Bronchial epithelial cell (primary cell): ENCODE measurements around the gene SIN3A. TPM values are rescaled to one million over a fixed set of nuclear protein-coding genes. Genes with fewer than 3 reads are reported as not detected.

Experiments
- DNase-seq: peaks from one replicate; pipeline ENCODE4 v3.0.0-alpha.2; 2010; ENCODE audit warnings: low read depth
- FAIRE-seq: peaks from 2 replicates; lab custom pipeline; 2011; peaks lifted over from hg19 to GRCh38; lab: Jason Lieb, UNC
- H3K27me3 ChIP-seq: 2 replicates; pipeline ENCODE4 v1.5.1; 2011; ENCODE audit warnings: low read length; ENCODE audit not compliant: control insufficient read depth, insufficient read depth
- H3K36me3 ChIP-seq: 2 replicates; pipeline ENCODE4 v1.5.1; 2011; ENCODE audit warnings: low read length; ENCODE audit not compliant: control insufficient read depth, insufficient read depth
- H3K4me3 ChIP-seq: 2 replicates; pipeline ENCODE4 v1.5.1; 2011; ENCODE audit warnings: mild to moderate bottlenecking, low read depth, low read length, control low read depth
- CTCF ChIP-seq: IDR thresholded peaks from 2 replicates; pipeline ENCODE4 v1.5.1; 2011; ENCODE audit warnings: mild to moderate bottlenecking, moderate library complexity, low read length, control low read depth, inconsistent platforms; ENCODE audit not compliant: insufficient read depth, severe bottlenecking
- total RNA-seq: library from RNA; depleted of rRNA; stranded (reverse); fragments of >200 nt; gene quantifications from 2 replicates; pipeline ENCODE4 v1.2.1, GENCODE V29; 2014

The SIN3A gene
- total RNA-seq, 1 donor from 2014 or later = 11.6 TPM

- TF ChIP-seq CTCF = no peak
- FAIRE-seq = no peak
- Histone ChIP-seq H3K27me3 (no peaks in the 10 kb centered on the region), H3K36me3 (no peaks in the 10 kb centered on the region), H3K4me3 (no peak overlapping the region)
- DNase-seq = no peak
Measured at GRCh38 chr15:75321711-75322110, 129.8 kb downstream of the SIN3A start.

Other genes with a start within 250 kb of the SIN3A start
- 2.1 and 2.2 TPM in 2 replicates for gene C15orf39, start 249.8 kb downstream of the SIN3A start, total RNA-seq
- gene GOLGA6C, start 193.4 kb downstream of the SIN3A start, total RNA-seq = under 0.01 TPM in 1 of 2 replicates, not detected in the other
- not detected in 2 replicates for gene GOLGA6D, start 168.9 kb downstream of the SIN3A start, total RNA-seq
- gene COMMD4, start 115.6 kb downstream of the SIN3A start, total RNA-seq = 41.3 and 63.9 TPM in 2 replicates
- 6.1 and 6.6 TPM in 2 replicates for gene NEIL1, start 104.7 kb downstream of the SIN3A start, total RNA-seq
- 81.4 and 102 TPM in 2 replicates for gene MAN2C1, start 83.1 kb downstream of the SIN3A start, total RNA-seq
- gene PTPN9, start 127.6 kb upstream of the SIN3A start, total RNA-seq = 12.6 and 17.4 TPM in 2 replicates
- 16.1 and 18.8 TPM in 2 replicates for gene SNUPN, start 174.0 kb upstream of the SIN3A start, total RNA-seq
- gene IMP3, start 188.5 kb upstream of the SIN3A start, total RNA-seq = 95.0 and 215 TPM in 2 replicates
- gene SNX33, start 196.2 kb upstream of the SIN3A start, total RNA-seq = 15.0 and 19.8 TPM in 2 replicates